HG02798 (cell line): ENCODE results near the gene AOC2.
"Not testable (repeated sequence)": the region's sequence is repeated elsewhere in the genome, so short reads cannot be mapped to it uniquely, and the experiment has no call there.

Source experiments
- ATAC-seq: cut with Tn5 transposase; IDR thresholded peaks from one replicate; pipeline ENCODE4 v1.9.1; 2021; ENCODE audit warnings: mild to moderate bottlenecking; ENCODE audit not compliant: unreplicated experiment, poor library complexity

The AOC2 gene

GRCh38 chr17:42852351-42852750, 8.0 kb downstream of the AOC2 start:
- ATAC-seq: no peak

DNA sequence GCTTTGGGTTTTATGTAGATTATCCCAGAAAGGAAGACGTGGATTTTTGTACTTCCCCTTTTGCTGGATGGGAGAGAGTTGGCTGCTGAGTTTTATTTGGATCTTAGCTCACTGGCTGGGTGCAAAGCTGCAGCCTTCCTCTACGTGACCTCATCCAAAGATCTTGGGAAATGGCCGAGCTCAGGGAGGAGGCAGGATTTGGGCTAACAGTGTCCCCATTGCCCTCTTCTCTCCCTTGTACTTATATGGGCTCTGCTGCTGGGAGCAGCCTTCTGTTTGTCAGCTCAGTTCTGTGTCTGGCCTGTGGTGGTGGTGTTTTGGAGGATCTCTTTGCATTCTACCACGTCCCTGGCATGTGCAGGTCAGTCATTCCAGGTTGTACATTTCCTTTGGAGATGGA, 8.6 kb downstream of the AOC2 start:
- ATAC-seq: no peak

- ATAC-seq: no peak
These were observed 9.2 kb downstream of the AOC2 start for GRCh38 chr17:42853597-42853967.

DNA sequence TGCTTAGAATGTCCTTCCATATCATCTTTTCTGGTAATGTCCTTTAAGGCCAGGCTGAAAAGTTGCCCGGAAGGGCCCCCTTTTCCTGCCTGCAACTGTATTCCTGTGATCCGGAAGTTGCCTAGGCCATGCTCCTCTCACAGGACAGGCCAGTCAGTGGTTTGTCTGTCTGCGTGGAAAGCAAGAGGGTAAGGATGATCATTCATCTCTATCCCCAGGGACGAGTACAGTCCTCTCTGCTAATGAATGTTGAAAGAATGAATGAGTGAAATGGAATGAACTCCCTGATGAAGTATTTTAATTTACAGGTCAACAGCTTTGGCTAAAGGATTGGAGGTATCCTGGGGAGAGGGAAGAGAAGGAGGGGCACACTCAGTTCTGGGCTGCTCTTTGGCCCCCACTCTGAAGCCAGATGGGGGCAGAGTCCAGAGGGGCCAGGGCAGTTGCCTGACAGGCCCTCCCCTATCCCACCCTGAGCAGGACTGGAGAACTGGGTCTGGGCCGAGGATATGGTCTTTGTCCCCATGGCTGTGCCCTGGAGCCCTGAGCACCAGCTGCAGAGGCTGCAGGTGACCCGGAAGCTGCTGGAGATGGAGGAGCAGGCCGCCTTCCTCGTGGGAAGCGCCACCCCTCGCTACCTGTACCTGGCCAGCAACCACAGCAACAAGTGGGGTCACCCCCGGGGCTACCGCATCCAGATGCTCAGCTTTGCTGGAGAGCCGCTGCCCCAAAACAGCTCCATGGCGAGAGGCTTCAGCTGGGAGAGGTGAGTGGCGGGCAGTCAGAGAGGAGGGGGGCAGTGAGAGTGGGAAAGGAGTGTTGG, 9.8 kb downstream of the AOC2 start:
- ATAC-seq: no peak

- ATAC-seq: no peak
These were observed 10.7 kb downstream of the AOC2 start for GRCh38 chr17:42855048-42855596.

DNA sequence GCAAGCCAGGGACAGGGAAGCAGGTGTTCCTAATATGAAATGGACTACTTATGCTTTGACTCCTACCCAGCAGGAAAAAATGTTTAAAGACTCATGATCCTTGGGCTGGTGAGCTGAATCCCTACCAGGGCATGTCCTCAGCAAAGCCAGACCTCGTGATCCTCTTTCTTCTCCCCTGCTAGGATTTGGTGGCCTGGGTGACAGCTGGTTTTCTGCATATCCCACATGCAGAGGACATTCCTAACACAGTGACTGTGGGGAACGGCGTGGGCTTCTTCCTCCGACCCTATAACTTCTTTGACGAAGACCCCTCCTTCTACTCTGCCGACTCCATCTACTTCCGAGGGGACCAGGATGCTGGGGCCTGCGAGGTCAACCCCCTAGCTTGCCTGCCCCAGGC, 11.7 kb downstream of the AOC2 start:
- ATAC-seq: not testable (repeated sequence)

DNA sequence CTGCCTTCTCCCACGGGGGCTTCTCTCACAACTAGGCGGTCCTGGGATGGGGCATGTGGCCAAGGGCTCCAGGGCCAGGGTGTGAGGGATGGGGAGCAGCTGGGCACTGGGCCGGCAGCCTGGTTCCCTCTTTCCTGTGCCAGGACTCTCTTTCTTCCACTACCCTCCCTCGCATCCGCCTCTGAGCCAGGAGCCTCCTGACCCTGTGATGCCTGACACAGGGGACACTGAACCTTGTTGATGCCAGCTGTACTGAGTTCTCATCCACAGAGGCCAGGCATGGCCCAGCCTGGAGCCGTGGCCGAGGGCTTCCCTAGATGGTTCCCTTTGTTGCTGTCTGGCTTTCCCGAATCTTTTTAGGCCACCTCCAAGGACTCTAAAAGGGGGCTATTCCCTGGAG, 12.1 kb downstream of the AOC2 start:
- not testable (repeated sequence) for ATAC-seq

- no peak for ATAC-seq
These were observed 13.0 kb downstream of the AOC2 start for GRCh38 chr17:42857389-42857788.

DNA sequence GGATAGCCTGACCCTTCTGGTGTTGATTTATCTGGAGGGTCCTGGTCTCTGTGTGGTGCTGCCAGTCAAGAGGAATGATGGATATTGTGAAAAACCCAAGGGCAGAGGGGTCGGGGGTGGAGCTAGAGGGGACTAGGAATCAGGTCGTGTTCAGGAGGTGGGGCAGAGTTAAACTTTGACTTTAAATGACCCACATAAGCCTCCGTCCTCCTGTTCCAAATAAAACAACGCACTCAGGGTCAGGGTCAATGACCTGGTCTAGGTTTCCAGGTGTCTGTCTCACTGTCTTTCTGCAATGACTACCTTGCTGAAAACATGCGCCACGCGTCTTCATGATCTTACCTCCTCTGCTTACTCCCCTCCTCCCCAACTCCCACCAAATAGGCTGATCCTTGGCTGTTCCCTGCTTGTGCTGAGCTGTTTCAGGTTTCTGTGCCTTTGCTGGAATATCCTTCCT, 21.3 kb downstream of the AOC2 start:
- ATAC-seq: no peak

DNA sequence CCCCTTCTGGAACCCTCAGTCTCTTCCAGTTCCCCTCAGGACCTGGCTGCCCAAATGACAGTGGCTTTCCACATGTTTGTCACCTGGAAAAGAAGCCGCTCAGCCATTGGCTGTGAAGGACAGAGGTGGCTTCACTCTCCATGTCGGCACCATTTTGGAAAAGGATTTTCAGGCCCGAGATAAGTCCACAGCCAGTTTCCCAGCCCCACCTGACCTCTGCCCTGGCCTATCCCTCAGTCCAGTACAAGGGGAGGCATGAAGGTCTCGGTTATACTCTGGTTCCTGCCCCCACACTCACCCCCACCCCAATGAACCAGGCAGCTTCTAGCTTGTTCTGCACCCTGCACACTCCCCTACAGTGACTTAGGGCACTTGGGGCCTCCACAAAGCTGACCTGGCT, 21.8 kb downstream of the AOC2 start:
- no peak for ATAC-seq

- no peak for ATAC-seq
These were observed 22.5 kb downstream of the AOC2 start for GRCh38 chr17:42866631-42867575.

DNA sequence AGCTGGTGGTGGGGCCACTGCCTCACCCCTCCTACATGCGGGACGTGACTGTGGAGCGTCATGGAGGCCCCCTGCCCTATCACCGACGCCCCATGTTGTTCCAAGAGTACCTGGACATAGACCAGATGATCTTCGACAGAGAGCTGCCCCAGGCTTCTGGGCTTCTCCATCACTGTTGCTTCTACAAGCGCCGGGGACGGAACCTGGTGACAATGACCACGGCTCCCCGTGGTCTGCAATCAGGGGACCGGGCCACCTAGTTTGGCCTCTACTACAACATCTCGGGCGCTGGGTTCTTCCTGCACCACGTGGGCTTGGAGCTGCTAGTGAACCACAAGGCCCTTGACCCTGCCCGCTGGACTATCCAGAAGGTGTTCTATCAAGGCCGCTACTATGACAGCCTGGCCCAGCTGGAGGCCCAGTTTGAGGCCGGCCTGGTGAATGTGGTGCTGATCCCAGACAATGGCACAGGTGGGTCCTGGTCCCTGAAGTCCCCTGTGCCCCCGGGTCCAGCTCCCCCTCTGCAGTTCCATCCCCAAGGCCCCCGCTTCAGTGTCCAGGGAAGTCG, 23.4 kb downstream of the AOC2 start:
- ATAC-seq: not testable (repeated sequence)

DNA sequence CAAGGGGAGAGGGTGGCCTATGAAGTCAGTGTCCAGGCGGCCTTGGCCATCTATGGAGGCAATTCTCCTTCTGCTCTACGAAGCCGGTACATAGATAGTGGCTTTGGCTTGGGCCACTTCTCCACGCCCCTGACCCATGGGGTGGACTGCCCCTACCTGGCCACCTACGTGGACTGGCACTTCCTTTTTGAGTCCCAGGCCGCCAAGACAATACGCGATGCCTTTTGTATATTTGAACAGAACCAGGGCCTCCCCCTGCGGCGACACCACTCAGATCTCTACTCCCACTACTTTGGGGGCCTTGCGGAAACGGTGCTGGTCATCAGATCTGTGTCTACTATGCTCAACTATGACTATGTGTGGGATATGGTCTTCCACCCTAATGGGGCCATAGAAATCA, 24.0 kb downstream of the AOC2 start:
- ATAC-seq: no peak

GRCh38 chr17:42871647-42872046, 27.3 kb downstream of the AOC2 start:
- no peak for ATAC-seq

GRCh38 chr17:42872251-42872965, 28.0 kb downstream of the AOC2 start:
- no peak for ATAC-seq

GRCh38 chr17:42873315-42873714, 28.9 kb downstream of the AOC2 start:
- no peak for ATAC-seq

DNA sequence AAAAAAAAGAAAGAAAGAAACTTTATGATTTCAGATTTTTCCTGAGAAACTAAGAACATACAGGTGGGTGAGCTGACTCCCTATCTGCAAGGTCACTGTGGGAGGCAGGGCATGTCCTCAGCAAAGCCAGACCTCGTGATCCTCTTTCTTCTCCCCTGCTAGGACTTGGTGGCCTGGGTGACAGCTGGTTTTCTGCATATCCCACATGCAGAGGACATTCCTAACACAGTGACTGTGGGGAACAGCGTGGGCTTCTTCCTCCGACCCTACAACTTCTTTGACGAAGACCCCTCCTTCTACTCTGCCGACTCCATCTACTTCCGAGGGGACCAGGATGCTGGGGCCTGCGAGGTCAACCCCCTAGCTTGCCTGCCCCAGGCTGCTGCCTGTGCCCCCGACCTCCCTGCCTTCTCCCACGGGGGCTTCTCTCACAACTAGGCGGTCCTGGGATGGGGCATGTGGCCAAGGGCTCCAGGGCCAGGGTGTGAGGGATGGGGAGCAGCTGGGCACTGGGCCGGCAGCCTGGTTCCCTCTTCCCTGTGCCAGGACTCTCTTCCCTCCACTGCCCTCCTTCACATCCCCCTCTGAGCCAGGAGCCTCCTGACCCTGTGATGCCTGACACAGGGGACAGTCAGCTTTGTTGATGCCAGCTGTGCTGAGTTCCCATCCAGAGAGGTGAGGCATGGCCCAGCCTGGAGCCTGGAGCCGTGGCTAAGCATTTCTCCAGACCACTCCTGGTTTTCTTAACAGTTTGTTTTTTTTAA, 29.7 kb downstream of the AOC2 start:
- ATAC-seq: not testable (repeated sequence)

- no peak for ATAC-seq
These were observed 32.7 kb downstream of the AOC2 start for GRCh38 chr17:42877037-42877436.

GRCh38 chr17:42878123-42878880, 33.9 kb downstream of the AOC2 start:
- no peak for ATAC-seq
